Measurements from ENCODE around the gene ALK. TPM values are rescaled to one million over a fixed set of nuclear protein-coding genes. Genes with fewer than 3 reads are reported as not detected.

Gene ALK
- total RNA-seq, 4 donors from 2014 or later, result 0.83 to 1.6 (median 1.2) TPM

- TF ChIP-seq POLR2AphosphoS5 (IDR thresholded peaks at IDR 0.05) (no peak), CTCF (IDR thresholded peaks at IDR 0.05) (no peak), POLR2A (IDR thresholded peaks at IDR 0.05; ENCODE audit: low read depth) (no peak), EP300 (IDR thresholded peaks at IDR 0.05) (no peak)
Measured at GRCh38 chr2:29520001-29520400, 401.4 kb downstream of the ALK start.

GRCh38 chr2:29519338-29519925 is 402.0 kb downstream of the ALK start:
- H3K4me1 ChIP-seq, result no peaks in the 10 kb centered on the region
- WGBS, result 97% methylated on average over 3 of the region's 3 CpGs
- intact Hi-C loops (cut with DNase I), result no loop called here
- no peak for DNase-seq (ENCODE audit: extremely low spot score)
- H3K27me3 ChIP-seq, result no peaks in the 10 kb centered on the region
- H3K36me3 ChIP-seq, result no peaks in the 10 kb centered on the region
- no peak overlapping the region for H3K27ac ChIP-seq (replicated peaks in 1 of 4)
- H3K9me3 ChIP-seq, result no peaks in the 10 kb centered on the region
- H3K4me3 ChIP-seq, result no peak overlapping the region
- no peak for TF ChIP-seq POLR2A (IDR thresholded peaks at IDR 0.05; ENCODE audit: low read depth)
- TF ChIP-seq POLR2AphosphoS5 (IDR thresholded peaks at IDR 0.05), result no peak
- TF ChIP-seq EP300 (IDR thresholded peaks at IDR 0.05), result no peak
- no peak for TF ChIP-seq CTCF (IDR thresholded peaks at IDR 0.05)

More at GRCh38 chr2:29520001-29520400, 401.4 kb downstream of the ALK start:
- H3K36me3 ChIP-seq, result no peaks in the 10 kb centered on the region
- H3K9me3 ChIP-seq, result no peaks in the 10 kb centered on the region
- no peak for DNase-seq (ENCODE audit: extremely low spot score)
- 86% methylated on average over 5 of the region's 5 CpGs for WGBS
- H3K4me3 ChIP-seq, result no peak overlapping the region
- no peaks in the 10 kb centered on the region for H3K27me3 ChIP-seq
- H3K4me1 ChIP-seq, result no peaks in the 10 kb centered on the region
- H3K27ac ChIP-seq (replicated peaks in 1 of 4), result no peak overlapping the region
- intact Hi-C loops (cut with DNase I), result no loop called here

- no peaks in the 10 kb centered on the region for H3K36me3 ChIP-seq
- intact Hi-C loops (cut with DNase I), result no loop called here
- H3K4me3 ChIP-seq, result no peak overlapping the region
- no peak for TF ChIP-seq POLR2A (IDR thresholded peaks at IDR 0.05; ENCODE audit: low read depth)
- no peaks in the 10 kb centered on the region for H3K9me3 ChIP-seq
- WGBS, result 84% methylated on average over 1 of the region's 1 CpG
- H3K4me1 ChIP-seq, result no peaks in the 10 kb centered on the region
- no peaks in the 10 kb centered on the region for H3K27me3 ChIP-seq
- no peak for DNase-seq (ENCODE audit: extremely low spot score)
- no peak overlapping the region for H3K27ac ChIP-seq (replicated peaks in 1 of 4)
Measured at GRCh38 chr2:29518646-29519337, 402.6 kb downstream of the ALK start.

- WGBS, result 81% methylated on average over 2 of the region's 2 CpGs
- intact Hi-C loops (cut with DNase I), result no loop called here
- Histone ChIP-seq H3K27ac (replicated peaks in 1 of 4) (no peak overlapping the region), H3K9me3 (no peaks in the 10 kb centered on the region), H3K4me1 (no peaks in the 10 kb centered on the region), H3K27me3 (no peaks in the 10 kb centered on the region), H3K36me3 (no peaks in the 10 kb centered on the region), H3K4me3 (no peak overlapping the region)
- TF ChIP-seq CTCF (IDR thresholded peaks at IDR 0.05), result no peak
- no peak for TF ChIP-seq POLR2AphosphoS5 (IDR thresholded peaks at IDR 0.05)
- TF ChIP-seq EP300 (IDR thresholded peaks at IDR 0.05), result no peak
- no peak for TF ChIP-seq POLR2A (IDR thresholded peaks at IDR 0.05; ENCODE audit: low read depth)
- DNase-seq (ENCODE audit: extremely low spot score), result no peak
Measured at GRCh38 chr2:29518010-29518409, 403.4 kb downstream of the ALK start.

GRCh38 chr2:29517413-29517812 is 404.0 kb downstream of the ALK start:
- Histone ChIP-seq H3K9me3 (no peaks in the 10 kb centered on the region), H3K4me1 (no peaks in the 10 kb centered on the region), H3K4me3 (no peak overlapping the region), H3K27ac (replicated peaks in 1 of 4) (no peak overlapping the region), H3K27me3 (no peaks in the 10 kb centered on the region), H3K36me3 (no peaks in the 10 kb centered on the region)
- no peak for DNase-seq (ENCODE audit: extremely low spot score)
- TF ChIP-seq CTCF (IDR thresholded peaks at IDR 0.05) (no peak), EP300 (IDR thresholded peaks at IDR 0.05) (no peak), POLR2A (IDR thresholded peaks at IDR 0.05; ENCODE audit: low read depth) (no peak), POLR2AphosphoS5 (IDR thresholded peaks at IDR 0.05) (no peak)
- intact Hi-C loops (cut with DNase I), result no loop called here
- 71% methylated on average over 2 of the region's 2 CpGs for WGBS

All from esophagus muscularis mucosa (tissue), 4 donors.